Measurements from ENCODE around the gene ZBTB20.

The ZBTB20 gene

DNA sequence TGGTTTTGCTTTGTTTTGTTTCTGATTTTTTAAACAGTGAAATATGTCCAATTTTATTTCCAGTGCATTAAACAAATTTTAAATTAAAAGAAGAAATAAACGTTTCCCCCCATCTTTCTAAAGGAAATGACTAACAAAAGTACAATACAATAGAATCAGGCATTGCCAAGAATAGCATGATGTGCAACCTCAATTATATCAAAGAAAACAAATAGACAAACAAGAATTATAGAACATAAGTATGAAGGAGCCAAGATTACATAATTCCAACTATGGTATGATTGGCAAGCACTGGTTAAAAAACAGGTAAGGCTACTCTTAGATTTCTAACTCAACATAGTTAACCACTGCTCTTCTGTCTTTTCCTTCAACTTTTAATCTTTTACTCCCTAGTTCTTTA, 826.8 kb downstream of the ZBTB20 start:
- H3K4me1 Mint-ChIP-seq: peaks cover 36% of the 10 kb centered on the region
- H3K9me3 Mint-ChIP-seq: no peaks in the 10 kb centered on the region
- no peaks in the 10 kb centered on the region for H3K27me3 Mint-ChIP-seq
- peaks cover 11% of the 10 kb centered on the region for H3K36me3 Mint-ChIP-seq
- H3K27ac Mint-ChIP-seq: no peak overlapping the region
- H3K4me3 Mint-ChIP-seq: no peak overlapping the region

DNA sequence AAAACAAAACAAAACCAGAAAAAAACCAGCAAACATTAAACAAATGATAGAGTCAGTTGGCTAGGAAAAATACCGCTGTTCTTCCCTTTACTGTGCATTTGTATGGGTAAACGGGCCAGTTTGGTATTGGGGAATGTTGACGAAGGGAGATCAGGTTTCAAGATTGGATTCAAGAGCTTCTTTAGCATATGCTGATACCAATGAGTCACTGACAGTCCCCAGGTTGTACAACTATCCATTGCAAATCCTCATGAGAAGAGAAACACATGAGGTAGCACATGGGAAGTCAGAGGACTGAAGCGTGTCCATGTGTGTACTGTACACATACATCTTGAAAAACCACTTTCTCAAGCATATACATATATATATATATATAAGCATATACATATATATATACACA, 827.6 kb downstream of the ZBTB20 start:
- no peak overlapping the region for H3K4me3 Mint-ChIP-seq
- H3K27ac Mint-ChIP-seq: no peak overlapping the region
- H3K36me3 Mint-ChIP-seq: peaks cover 12% of the 10 kb centered on the region
- H3K27me3 Mint-ChIP-seq: no peaks in the 10 kb centered on the region
- H3K4me1 Mint-ChIP-seq: peaks cover 36% of the 10 kb centered on the region
- H3K9me3 Mint-ChIP-seq: no peaks in the 10 kb centered on the region

DNA sequence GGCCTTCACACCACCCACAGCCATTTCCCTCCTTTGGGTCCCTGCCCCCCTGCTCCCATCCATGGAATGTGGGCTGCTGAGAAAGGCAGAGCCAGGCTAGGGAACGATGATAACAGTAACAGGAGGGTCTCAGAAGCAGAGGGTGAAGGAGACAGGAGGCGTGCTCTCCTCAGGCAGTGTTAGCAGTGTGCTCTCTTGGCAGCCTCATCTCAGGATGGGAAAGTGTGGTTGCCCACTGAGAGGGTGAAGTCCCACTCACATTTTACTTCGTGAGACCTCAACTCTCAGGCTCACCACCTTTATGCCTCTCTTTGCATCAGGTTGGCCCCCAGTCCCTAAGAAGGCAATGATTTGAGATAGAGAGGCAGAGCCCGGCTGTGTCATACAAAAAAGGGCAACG, 828.8 kb downstream of the ZBTB20 start:
- no peak overlapping the region for H3K27ac Mint-ChIP-seq
- no peaks in the 10 kb centered on the region for H3K9me3 Mint-ChIP-seq
- peaks cover 12% of the 10 kb centered on the region for H3K36me3 Mint-ChIP-seq
- no peaks in the 10 kb centered on the region for H3K27me3 Mint-ChIP-seq
- H3K4me3 Mint-ChIP-seq: no peak overlapping the region
- H3K4me1 Mint-ChIP-seq: peaks cover 36% of the 10 kb centered on the region

DNA sequence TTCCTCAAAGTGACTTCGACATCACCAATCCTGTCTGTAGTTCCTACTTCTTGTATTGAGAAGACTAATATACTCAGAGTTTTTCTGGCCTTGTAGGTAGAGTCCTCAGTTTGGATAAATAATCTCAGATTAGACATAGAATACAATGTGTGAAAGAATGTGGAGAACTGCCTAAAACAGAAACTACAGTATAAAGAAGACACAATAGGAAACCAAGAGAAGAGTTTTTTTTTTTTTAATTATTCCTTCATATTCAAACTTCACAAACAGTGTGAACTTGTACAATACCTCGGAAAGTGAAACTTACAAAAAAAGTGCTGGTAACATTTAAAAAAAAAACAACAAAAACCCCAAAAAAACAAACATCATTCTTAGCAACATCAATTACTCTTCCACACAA, 832.8 kb downstream of the ZBTB20 start:
- Mint-ChIP-seq H3K27ac (peak overlapping the region; percentile 56), H3K4me1 (peaks cover 31% of the 10 kb centered on the region)

DNA sequence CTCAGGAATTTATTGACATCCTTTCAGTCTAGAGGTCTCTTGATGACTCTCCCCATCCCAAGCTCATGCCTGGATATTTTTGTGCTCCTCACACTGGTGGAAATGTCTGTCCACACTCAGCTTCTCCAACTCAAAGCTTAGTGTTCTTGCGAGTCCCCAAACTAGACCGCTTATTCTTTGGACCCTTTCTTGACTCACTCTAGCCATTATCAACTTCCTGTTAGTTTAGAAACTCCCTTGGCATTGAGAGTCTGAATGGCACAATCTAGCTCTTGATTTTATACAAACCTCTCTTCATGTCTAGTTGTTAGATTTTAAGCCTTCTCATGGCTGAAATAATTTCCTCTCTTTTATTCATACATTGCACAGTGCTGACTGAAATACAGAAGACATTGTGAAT, 833.7 kb downstream of the ZBTB20 start:
- Mint-ChIP-seq H3K4me1 (peaks cover 39% of the 10 kb centered on the region), H3K4me3 (no peak overlapping the region), H3K36me3 (peaks cover 6% of the 10 kb centered on the region), H3K27me3 (no peaks in the 10 kb centered on the region), H3K27ac (peak overlapping the region; percentile 56), H3K9me3 (no peaks in the 10 kb centered on the region)

More for the DNA sequence above, 832.8 kb downstream of the ZBTB20 start:
- no peak overlapping the region for H3K4me3 Mint-ChIP-seq
- H3K9me3 Mint-ChIP-seq: no peaks in the 10 kb centered on the region
- peaks cover 7% of the 10 kb centered on the region for H3K36me3 Mint-ChIP-seq
- H3K27me3 Mint-ChIP-seq: no peaks in the 10 kb centered on the region

DNA sequence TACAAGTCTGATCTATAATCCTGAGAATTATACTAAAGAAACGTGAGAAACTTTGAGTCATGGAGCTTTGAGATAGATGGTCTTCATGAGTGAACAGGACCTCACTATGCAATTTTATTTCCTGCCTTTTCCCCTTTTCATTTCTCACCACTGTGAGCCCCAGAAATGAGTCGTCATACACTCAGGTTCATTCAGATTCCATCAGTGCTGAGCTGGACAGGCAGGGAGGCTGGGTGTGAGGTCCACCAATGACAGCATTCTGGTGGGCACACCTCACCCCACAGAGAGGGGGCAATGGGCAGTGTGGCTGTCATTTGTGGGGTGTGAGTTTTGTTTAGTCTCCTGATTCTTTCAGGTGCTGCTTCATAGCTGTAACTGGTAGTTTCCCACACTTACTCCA, 836.4 kb downstream of the ZBTB20 start:
- Mint-ChIP-seq H3K36me3 (peaks cover 7% of the 10 kb centered on the region), H3K27ac (peak overlapping the region; percentile 24), H3K4me1 (peaks cover 52% of the 10 kb centered on the region), H3K4me3 (no peak overlapping the region), H3K9me3 (no peaks in the 10 kb centered on the region), H3K27me3 (no peaks in the 10 kb centered on the region)

DNA sequence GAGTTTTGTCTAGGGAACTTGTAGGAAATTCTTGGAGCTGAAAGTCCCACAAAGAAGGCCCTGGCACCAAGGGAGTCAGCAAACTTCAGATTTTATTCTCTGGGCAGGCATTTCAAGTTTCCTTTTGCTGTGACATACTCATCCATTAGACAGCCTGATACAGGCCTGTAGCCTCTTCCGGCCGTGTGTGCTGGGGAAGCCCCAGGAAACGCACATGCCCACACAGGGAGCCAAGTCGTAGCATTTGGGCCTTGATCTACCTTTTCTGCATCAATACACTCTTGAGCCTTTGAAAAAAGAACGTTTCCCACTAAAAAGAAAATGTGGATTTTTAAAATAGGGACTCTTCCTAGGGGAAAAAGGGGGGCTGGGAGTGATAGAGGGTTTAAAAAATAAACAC, 838.3 kb downstream of the ZBTB20 start:
- Mint-ChIP-seq H3K36me3 (peaks cover 5% of the 10 kb centered on the region), H3K4me3 (peak overlapping the region; percentile 11), H3K4me1 (peaks cover 36% of the 10 kb centered on the region), H3K27ac (peak overlapping the region; percentile 95), H3K27me3 (no peaks in the 10 kb centered on the region), H3K9me3 (no peaks in the 10 kb centered on the region)

DNA sequence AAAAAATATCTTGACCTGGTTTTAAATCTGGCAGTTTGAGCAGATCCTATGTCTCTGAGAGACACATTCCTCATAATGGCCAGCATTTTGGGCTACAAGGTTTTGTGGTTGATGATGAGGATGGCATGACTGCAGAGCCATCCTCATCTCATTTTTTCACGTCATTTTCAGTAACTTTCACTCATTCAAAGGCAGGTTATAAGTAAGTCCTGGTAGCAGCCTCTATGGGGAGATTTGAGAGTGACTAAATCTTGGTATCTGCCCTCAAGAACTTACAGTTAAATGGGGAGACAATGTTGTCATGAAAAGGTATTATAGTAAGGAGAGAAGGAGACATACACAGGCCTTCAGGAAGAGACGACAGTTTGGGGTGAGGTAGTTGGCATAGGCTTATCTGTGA, 838.7 kb downstream of the ZBTB20 start:
- H3K4me3 Mint-ChIP-seq: peak overlapping the region; percentile 11
- peaks cover 5% of the 10 kb centered on the region for H3K36me3 Mint-ChIP-seq
- H3K4me1 Mint-ChIP-seq: peaks cover 31% of the 10 kb centered on the region
- H3K27ac Mint-ChIP-seq: peak overlapping the region; percentile 95
- no peaks in the 10 kb centered on the region for H3K9me3 Mint-ChIP-seq
- no peaks in the 10 kb centered on the region for H3K27me3 Mint-ChIP-seq

DNA sequence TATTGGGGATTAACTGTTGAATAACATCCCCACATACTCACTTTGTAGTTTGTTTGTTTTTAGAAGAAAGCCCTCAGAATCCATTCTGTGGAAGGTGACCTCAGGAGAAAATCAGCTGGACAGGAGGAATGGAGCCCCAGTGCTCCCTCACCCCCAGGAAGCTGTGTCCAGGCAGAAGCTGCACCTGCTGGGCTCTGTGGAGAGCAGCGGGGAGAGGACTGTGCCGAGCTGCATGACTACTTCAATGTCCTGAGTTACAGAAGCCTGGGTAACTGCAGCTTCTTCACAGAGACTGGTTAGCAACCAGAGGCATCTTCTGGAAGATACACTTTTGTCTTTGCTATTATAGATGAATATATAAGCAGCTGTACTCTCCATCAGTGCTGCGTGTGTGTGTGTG, 839.3 kb downstream of the ZBTB20 start:
- H3K36me3 Mint-ChIP-seq: peaks cover 5% of the 10 kb centered on the region
- H3K9me3 Mint-ChIP-seq: no peaks in the 10 kb centered on the region
- H3K27me3 Mint-ChIP-seq: no peaks in the 10 kb centered on the region
- peaks cover 29% of the 10 kb centered on the region for H3K4me1 Mint-ChIP-seq
- H3K27ac Mint-ChIP-seq: peak overlapping the region; percentile 95
- H3K4me3 Mint-ChIP-seq: no peak overlapping the region

DNA sequence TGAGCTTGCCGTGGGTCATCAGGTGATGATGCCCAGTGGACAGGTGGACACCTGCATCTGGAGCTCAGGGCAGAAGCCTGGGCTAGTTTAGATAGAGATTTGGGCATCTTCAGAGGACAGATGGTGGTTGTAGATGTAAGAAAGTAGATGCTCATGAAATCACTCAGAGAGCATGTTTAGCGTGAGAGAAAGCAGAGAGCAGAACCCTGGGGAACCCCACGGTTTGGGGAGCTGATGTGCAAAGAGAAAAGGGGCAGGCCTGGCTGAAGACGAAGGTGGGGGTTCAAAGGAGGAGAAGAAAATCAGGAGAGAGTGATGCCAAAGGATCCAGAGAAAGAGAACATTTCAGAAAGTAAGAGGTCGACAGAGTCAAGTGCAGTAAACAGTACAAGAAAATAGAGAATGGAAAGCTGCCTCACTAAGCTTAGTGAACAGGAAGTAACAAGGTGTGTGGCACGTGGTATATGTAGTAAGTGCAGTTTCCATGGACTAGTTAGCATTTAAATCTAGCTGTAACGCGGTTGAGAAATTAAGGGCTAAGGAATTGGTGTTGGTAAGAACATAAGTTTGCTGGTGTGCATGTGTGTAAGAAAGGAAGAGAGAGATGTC, 839.8 kb downstream of the ZBTB20 start:
- H3K4me1 Mint-ChIP-seq: peaks cover 29% of the 10 kb centered on the region
- peak overlapping the region; percentile 23 for H3K4me3 Mint-ChIP-seq
- H3K27ac Mint-ChIP-seq: peak overlapping the region; percentile 66
- H3K27me3 Mint-ChIP-seq: no peaks in the 10 kb centered on the region
- H3K36me3 Mint-ChIP-seq: peaks cover 5% of the 10 kb centered on the region
- H3K9me3 Mint-ChIP-seq: no peaks in the 10 kb centered on the region

DNA sequence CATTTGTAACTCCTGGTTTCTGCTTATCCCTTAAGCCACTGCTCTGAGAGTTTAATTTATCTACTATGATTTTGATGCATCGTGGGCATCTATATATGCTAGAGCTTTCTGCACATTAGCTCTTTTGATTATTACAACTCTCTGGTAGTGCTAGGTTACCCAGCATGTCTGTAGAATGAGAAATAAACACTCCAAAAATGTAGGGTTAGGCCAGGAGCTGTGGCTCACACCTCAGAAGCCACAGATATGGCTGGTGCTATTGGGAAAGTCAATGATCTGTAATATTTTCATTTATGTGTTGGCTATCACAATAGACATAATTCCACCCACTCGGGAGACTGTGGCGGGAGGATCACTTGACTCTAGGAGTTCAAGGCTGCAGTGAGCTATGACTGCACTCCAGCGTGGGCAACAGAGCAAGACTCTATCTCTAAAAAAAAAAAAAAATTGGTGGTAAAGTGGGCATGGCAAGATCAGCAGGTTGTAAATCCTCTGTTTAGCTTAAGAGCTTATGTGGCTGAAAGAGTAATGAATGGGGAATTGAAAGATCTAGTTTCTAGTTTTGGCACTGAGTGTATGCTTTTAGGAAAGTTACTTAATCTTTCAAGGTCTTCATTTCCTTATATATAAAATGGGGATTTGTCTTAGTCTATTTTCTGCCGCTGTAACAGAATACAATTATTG, 847.0 kb downstream of the ZBTB20 start:
- H3K27ac Mint-ChIP-seq: no peak overlapping the region
- H3K9me3 Mint-ChIP-seq: no peaks in the 10 kb centered on the region
- H3K36me3 Mint-ChIP-seq: no peaks in the 10 kb centered on the region
- H3K4me1 Mint-ChIP-seq: peaks cover 12% of the 10 kb centered on the region
- no peaks in the 10 kb centered on the region for H3K27me3 Mint-ChIP-seq
- no peak overlapping the region for H3K4me3 Mint-ChIP-seq

DNA sequence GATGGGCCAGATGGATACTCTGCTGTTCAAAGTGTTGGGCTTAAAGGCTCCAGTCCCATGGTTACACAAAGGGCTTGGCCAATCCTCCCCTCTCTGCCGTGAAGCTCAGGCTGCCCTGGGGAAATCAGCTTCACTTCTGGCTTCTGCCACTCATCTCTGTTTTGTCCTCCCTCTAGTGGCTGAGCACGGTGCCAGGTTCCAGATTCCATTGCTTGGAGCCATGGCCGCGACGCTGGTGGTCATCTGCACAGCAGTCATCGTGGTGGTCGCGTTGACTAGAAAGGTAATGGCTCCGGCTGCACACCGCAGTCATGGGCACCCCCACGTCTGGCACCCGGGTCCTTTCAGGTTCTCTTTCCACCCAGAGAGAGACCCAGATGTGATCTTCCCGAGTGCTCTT, 847.7 kb downstream of the ZBTB20 start:
- Mint-ChIP-seq H3K4me1 (peaks cover 12% of the 10 kb centered on the region), H3K36me3 (no peaks in the 10 kb centered on the region), H3K27ac (no peak overlapping the region), H3K9me3 (no peaks in the 10 kb centered on the region), H3K4me3 (no peak overlapping the region), H3K27me3 (no peaks in the 10 kb centered on the region)

DNA sequence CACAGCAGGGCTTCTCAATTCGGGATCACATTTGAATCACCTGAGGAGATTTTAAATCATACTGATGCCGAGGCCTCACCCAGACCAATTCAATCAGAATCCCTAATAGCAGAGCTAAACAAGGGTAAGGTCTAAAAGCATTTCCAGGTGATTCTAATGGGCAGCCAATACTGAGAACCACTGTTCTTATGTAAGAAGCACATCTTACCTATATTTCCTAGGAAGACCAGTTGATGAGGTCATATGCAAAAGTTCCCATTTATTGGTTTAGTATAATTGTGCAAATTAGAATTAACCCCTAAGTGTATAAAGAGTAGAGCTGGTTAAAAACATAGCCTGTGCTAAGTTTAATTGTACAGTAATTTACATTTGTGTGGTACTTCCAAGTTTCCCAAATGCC, 851.1 kb downstream of the ZBTB20 start:
- no peaks in the 10 kb centered on the region for H3K27me3 Mint-ChIP-seq
- H3K9me3 Mint-ChIP-seq: no peaks in the 10 kb centered on the region
- H3K4me1 Mint-ChIP-seq: peaks cover 10% of the 10 kb centered on the region
- no peak overlapping the region for H3K4me3 Mint-ChIP-seq
- H3K27ac Mint-ChIP-seq: no peak overlapping the region
- H3K36me3 Mint-ChIP-seq: no peaks in the 10 kb centered on the region

DNA sequence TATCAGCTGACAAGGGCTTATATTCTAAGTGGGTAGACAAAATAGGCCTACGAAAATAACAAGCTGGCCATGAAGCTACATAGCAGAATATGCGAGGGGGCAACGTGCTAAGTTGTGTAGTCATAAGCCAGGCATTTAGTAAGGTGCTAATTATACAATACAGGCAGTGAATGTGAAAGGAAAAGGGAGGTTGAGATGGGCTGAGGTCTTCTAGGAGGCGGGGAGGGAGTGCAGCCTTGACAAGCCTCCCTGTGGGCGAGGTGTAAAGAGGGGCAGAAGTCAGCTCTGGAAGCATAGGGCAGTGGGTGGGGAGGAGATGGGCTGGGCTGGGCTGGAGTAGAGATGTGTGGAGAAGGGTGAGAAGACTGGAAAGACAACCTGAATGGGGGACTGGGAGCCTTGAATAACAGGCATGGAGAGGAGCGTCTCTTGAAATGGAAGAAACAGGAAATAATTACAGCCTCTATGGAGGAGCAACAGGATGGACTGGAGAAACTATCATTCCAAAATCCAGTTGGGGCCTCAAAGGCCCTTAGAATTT, 852.1 kb downstream of the ZBTB20 start:
- H3K27me3 Mint-ChIP-seq: no peaks in the 10 kb centered on the region
- H3K4me3 Mint-ChIP-seq: peak overlapping the region; percentile 42
- no peaks in the 10 kb centered on the region for H3K9me3 Mint-ChIP-seq
- no peaks in the 10 kb centered on the region for H3K36me3 Mint-ChIP-seq
- peaks cover 12% of the 10 kb centered on the region for H3K4me1 Mint-ChIP-seq
- H3K27ac Mint-ChIP-seq: no peak overlapping the region

DNA sequence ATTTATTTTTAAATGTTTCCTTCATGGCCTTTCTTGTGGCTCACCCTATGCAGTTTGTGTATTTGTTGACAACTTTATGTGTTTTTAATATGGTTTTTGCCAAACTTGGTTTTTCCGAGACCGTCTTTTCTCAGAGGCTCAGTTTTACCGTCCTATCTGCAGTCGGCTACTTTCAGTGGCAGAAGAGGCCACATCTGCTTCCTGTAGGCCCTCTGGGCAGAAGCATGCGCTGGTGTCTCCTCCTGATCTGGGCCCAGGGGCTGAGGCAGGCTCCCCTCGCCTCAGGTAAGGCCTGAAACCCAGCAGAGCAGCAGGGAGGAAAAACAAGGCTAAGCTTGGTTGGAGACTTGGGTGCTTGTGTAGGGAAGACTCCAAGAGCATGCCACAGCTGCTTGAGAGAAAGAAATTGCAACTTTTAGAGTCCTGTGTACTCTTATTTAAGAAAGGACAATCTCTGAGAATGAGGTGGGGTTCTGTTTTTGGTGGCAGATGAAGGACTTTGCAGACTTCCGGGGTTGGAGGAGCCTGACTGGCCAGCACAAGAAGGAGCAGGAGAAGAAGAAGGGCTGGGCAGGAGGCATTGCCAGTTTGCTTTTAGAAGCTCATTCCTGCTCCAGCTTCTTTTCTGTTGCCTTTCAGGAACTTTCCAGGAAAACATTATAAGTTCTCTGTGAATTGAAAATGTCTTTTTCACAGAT, 853.1 kb downstream of the ZBTB20 start, which contains the start of gene TIGIT:
Gene TIGIT (plus strand): TSS at position 191 of the 698 bp plus-strand sequence. CDS start 34 bp downstream, at position 225.
- peaks cover 4% of the 10 kb centered on the region for H3K4me1 Mint-ChIP-seq
- H3K4me3 Mint-ChIP-seq: peak within 1 kb of the TSS; percentile 42
- peak within 1 kb of the TSS; percentile 20 for H3K27ac Mint-ChIP-seq
- H3K27me3 Mint-ChIP-seq: no peaks in the 10 kb centered on the region
- H3K36me3 Mint-ChIP-seq: no peaks in the 10 kb centered on the region
- H3K9me3 Mint-ChIP-seq: no peaks in the 10 kb centered on the region
